AG04449 (cell line): ENCODE measurements around the gene PCDH15.

Experiments used
- CTCF ChIA-PET: fragments of 350-600 bp; formaldehyde crosslinking; extraction: SDS; loops from one replicate; lab custom pipeline; 2021; ENCODE audit warnings: antibody characterized with exemption; lab: Yijun Ruan, JAX
- POLR2A ChIA-PET: fragments of 400-600, 350-600 bp; formaldehyde crosslinking; extraction: SDS; loops from one replicate; lab custom pipeline; 2020; ENCODE audit warnings: antibody characterized with exemption, inconsistent platforms; lab: Yijun Ruan, JAX
- DNase-seq: peaks from one replicate; pipeline ENCODE4 v3.0.0-alpha.2; 2010; ENCODE audit warnings: low read depth, low spot score
- H3K4me3 ChIP-seq: 2 replicates; pipeline ENCODE4 v1.5.1; 2011; ENCODE audit warnings: low read depth, mild to moderate bottlenecking, control low read depth, low read length
- TF ChIP-seq, protein P1 (sequence below): IDR thresholded peaks from one replicate; pipeline ENCODE4 v1.5.1; 2011; ENCODE audit warnings: mild to moderate bottlenecking, moderate library complexity, low read length, control low read depth, inconsistent platforms; ENCODE audit not compliant: insufficient read depth; ENCODE audit errors: missing control alignments

PCDH15 gene

GRCh38 chr10:53841483-53842145, 959.4 kb downstream of the PCDH15 start:
- no peak for DNase-seq
- CTCF ChIA-PET = no interaction called here

DNA sequence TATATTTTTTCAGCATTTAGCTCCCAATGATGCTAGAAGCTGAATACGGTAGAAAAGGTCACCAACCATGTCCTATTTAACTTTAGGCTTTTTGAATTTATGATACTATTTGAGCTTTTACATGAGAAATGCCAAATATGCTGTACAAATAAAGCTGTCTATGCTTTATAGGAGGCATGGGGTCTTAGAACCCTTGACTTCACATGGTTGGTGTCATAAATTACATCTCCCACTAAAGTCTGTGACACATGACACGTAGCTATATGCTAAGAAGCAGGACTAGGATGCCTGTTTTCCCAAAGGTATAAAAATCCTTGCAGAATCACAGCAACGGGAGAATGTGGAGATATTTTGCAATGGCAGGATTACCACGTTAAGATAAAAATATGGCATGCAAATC, 960.4 kb downstream of the PCDH15 start:
- CTCF ChIA-PET = no interaction called here
- TF ChIP-seq, protein P1, sequence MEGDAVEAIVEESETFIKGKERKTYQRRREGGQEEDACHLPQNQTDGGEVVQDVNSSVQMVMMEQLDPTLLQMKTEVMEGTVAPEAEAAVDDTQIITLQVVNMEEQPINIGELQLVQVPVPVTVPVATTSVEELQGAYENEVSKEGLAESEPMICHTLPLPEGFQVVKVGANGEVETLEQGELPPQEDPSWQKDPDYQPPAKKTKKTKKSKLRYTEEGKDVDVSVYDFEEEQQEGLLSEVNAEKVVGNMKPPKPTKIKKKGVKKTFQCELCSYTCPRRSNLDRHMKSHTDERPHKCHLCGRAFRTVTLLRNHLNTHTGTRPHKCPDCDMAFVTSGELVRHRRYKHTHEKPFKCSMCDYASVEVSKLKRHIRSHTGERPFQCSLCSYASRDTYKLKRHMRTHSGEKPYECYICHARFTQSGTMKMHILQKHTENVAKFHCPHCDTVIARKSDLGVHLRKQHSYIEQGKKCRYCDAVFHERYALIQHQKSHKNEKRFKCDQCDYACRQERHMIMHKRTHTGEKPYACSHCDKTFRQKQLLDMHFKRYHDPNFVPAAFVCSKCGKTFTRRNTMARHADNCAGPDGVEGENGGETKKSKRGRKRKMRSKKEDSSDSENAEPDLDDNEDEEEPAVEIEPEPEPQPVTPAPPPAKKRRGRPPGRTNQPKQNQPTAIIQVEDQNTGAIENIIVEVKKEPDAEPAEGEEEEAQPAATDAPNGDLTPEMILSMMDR = no peak
- no peak for DNase-seq

More at GRCh38 chr10:53841483-53842145, 959.4 kb downstream of the PCDH15 start:
- TF ChIP-seq, protein P1 = no peak
- POLR2A ChIA-PET = no interaction called here
- no peak overlapping the region for H3K4me3 ChIP-seq

GRCh38 chr10:53839440-53840039, 961.5 kb downstream of the PCDH15 start:
- no peak for DNase-seq
- H3K4me3 ChIP-seq = no peak overlapping the region
- ChIA-PET POLR2A (no interaction called here), CTCF (no interaction called here)
- TF ChIP-seq, protein P1 = no peak

More for the DNA sequence above, 960.4 kb downstream of the PCDH15 start:
- no peak overlapping the region for H3K4me3 ChIP-seq
- POLR2A ChIA-PET = no interaction called here

- CTCF ChIA-PET = no interaction called here
- no peak overlapping the region for H3K4me3 ChIP-seq
- TF ChIP-seq, protein P1 = no peak
- POLR2A ChIA-PET = no interaction called here
- DNase-seq = no peak
Observed at GRCh38 chr10:53836638-53837037, 964.4 kb downstream of the PCDH15 start.

GRCh38 chr10:53833908-53834307, 967.1 kb downstream of the PCDH15 start:
- no peak overlapping the region for H3K4me3 ChIP-seq
- TF ChIP-seq, protein P1 = no peak
- ChIA-PET POLR2A (no interaction called here), CTCF (no interaction called here)
- no peak for DNase-seq

GRCh38 chr10:53827261-53827660, 973.8 kb downstream of the PCDH15 start:
- POLR2A ChIA-PET = no interaction called here
- TF ChIP-seq, protein P1 = no peak
- CTCF ChIA-PET = interaction anchor here (0.6 kb wide), 1 partner anchor 960 kb away, joined by 3 read pairs; no protein-coding TSS in a partner anchor
- no peak for DNase-seq
- no peak overlapping the region for H3K4me3 ChIP-seq
